Adrenal gland (tissue), 5 donors: ENCODE results near the gene ZNF215.

Experiments
- POLR2A ChIP-seq, 2 donors: fragments of 450-650 bp; IDR thresholded peaks; one replicate each; pipeline ENCODE4 v1.6.1; 2017; ENCODE audit warnings: antibody characterized with exemption in 2 of 2, mild to moderate bottlenecking in 2 of 2, moderate library complexity in 1 of 2
- TF ChIP-seq, protein P1 (sequence below), 6 experiments: fragments of 450-650 bp in 4 of 6; fragments of 200-600 bp in 2 of 6; sonication (generic) in 1 of 6; IDR thresholded peaks; 1 replicate in 5 of 6; 2 replicates in 1 of 6; pipeline versions ENCODE4 v1.5.1 to v1.8.0; 2016 to 2021; ENCODE audit warnings: antibody characterized with exemption in 6 of 6, mild to moderate bottlenecking in 2 of 6, moderate library complexity in 1 of 6
- donor health status: DM: no; HTN: no; CAD: no.

DNA sequence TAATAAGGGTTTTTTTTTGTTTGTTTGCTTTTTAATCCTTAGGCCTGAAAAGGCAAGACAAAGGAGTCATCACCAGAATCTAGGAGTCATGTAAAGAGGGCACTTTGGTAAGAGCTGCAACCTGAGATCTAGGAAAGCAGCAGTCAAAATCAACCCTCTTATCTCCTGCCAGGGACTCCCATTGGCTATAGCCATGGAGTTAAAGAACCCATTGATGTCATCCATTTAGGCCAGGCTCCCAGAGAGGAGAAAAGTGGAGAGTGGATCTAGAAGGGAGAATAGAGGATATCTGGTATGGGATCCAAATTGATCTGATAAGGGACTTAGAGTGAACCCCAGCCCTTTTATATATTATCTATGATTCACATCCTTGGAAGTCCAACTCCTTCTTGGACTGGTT lies 35.9 kb downstream of the ZNF215 start:
- TF ChIP-seq, protein P1, sequence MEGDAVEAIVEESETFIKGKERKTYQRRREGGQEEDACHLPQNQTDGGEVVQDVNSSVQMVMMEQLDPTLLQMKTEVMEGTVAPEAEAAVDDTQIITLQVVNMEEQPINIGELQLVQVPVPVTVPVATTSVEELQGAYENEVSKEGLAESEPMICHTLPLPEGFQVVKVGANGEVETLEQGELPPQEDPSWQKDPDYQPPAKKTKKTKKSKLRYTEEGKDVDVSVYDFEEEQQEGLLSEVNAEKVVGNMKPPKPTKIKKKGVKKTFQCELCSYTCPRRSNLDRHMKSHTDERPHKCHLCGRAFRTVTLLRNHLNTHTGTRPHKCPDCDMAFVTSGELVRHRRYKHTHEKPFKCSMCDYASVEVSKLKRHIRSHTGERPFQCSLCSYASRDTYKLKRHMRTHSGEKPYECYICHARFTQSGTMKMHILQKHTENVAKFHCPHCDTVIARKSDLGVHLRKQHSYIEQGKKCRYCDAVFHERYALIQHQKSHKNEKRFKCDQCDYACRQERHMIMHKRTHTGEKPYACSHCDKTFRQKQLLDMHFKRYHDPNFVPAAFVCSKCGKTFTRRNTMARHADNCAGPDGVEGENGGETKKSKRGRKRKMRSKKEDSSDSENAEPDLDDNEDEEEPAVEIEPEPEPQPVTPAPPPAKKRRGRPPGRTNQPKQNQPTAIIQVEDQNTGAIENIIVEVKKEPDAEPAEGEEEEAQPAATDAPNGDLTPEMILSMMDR (IDR thresholded peaks at IDR 0.05) = no peak
- no peak for TF ChIP-seq POLR2A (IDR thresholded peaks at IDR 0.05)
